Left ventricle myocardium inferior (tissue), 1 donor: ENCODE data around the gene SLC7A5. TPM values are rescaled to one million over a fixed set of nuclear protein-coding genes. Genes with fewer than 3 reads are reported as not detected.
A peak's percentile ranks its signal among the peaks of the same experiment; 100 is the strongest.
"Not testable (repeated sequence)": the region's sequence is repeated elsewhere in the genome, so short reads cannot be mapped to it uniquely, and the experiment has no call there.

Experiments used
- DNase-seq: peaks from one replicate; pipeline ENCODE4 v3.0.0-alpha.2; 2020
- H3K27ac ChIP-seq: fragments of 200-600 bp; replicated peaks from 2 replicates; pipeline ENCODE4 v1.8.0; 2021
- H3K27me3 ChIP-seq: fragments of 200-600 bp; 2 replicates; pipeline ENCODE4 v1.8.0; 2021; ENCODE audit warnings: low read depth
- H3K36me3 ChIP-seq: fragments of 200-600 bp; 2 replicates; pipeline ENCODE4 v1.8.0; 2021
- H3K4me1 ChIP-seq: fragments of 200-600 bp; 2 replicates; pipeline ENCODE4 v1.8.0; 2021
- H3K4me3 ChIP-seq: fragments of 200-600 bp; 2 replicates; pipeline ENCODE4 v1.8.0; 2021; ENCODE audit warnings: mild to moderate bottlenecking, moderate library complexity
- H3K9me3 ChIP-seq: fragments of 200-600 bp; replicated peaks from 2 replicates; pipeline ENCODE4 v1.8.0; 2021
- intact Hi-C: fragments of 100-400 bp; cut with micrococcal nuclease; formaldehyde crosslinking; loops from one replicate; pipeline ENCODE4 v1.11.0; 2022
- total RNA-seq: library from RNA; stranded (reverse); fragmentation: NEBNext Ultra II Directional; extraction: Animal tissue kit (Norgen Biotek cat#: 25700); gene quantifications from one replicate; pipeline ENCODE4 v1.2.1, GENCODE V29; 2021
- TF ChIP-seq, protein P1 (sequence below): fragments of 200-600 bp; IDR thresholded peaks from 2 replicates; pipeline ENCODE4 v1.8.0; 2021; ENCODE audit warnings: antibody characterized with exemption, mild to moderate bottlenecking, borderline replicate concordance
- donor health status: DM: no; HTN: yes; CAD: no; lungs with severe emphysema.

The SLC7A5 gene
- total RNA-seq, 1 donor from 2014 or later: 4.6 TPM

DNA sequence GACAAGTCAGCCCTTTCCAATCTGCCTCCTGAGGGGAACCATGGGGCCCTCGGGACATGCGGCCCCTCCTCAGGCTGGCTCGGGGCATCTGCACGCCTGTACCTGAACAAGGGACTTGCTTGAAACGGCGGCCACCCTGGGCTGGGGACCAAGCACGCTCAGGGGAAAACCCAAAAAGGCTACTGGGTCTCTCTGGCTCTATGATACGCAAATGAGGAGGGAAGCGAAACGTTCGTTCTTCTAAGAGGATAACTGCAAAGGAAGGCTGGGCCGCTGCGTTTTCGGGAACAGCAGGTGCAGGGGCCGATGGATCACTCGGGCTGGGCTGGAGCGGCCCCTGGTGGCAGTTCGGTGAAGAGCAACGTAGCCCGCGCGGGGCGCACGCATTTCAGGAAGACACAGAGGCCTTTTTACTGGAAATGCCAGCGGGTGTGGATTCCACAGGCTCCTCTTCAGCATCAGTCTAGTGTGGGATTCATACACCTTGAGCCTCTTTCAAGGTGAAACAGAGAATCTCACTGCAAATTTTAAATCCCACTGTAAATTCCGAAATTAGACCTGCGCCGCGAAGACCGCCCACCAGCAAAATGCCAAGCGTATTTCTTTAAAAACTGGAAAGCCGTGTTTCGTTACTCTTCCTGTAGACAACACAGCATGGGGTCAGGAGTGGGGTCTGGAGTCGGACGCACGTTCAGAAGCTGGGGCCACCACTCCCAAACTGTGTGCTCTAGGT is 40.1 kb upstream of the SLC7A5 start:
- H3K36me3 ChIP-seq, H3K9me3 ChIP-seq, intact Hi-C loops, H3K4me3 ChIP-seq, H3K27ac ChIP-seq: not testable (repeated sequence)
- TF ChIP-seq, protein P1, sequence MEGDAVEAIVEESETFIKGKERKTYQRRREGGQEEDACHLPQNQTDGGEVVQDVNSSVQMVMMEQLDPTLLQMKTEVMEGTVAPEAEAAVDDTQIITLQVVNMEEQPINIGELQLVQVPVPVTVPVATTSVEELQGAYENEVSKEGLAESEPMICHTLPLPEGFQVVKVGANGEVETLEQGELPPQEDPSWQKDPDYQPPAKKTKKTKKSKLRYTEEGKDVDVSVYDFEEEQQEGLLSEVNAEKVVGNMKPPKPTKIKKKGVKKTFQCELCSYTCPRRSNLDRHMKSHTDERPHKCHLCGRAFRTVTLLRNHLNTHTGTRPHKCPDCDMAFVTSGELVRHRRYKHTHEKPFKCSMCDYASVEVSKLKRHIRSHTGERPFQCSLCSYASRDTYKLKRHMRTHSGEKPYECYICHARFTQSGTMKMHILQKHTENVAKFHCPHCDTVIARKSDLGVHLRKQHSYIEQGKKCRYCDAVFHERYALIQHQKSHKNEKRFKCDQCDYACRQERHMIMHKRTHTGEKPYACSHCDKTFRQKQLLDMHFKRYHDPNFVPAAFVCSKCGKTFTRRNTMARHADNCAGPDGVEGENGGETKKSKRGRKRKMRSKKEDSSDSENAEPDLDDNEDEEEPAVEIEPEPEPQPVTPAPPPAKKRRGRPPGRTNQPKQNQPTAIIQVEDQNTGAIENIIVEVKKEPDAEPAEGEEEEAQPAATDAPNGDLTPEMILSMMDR: peak; percentile 90
- H3K4me1 ChIP-seq: peaks cover 14% of the 10 kb centered on the region
- peaks cover 33% of the 10 kb centered on the region for H3K27me3 ChIP-seq
- peak; percentile 72 for DNase-seq

DNA sequence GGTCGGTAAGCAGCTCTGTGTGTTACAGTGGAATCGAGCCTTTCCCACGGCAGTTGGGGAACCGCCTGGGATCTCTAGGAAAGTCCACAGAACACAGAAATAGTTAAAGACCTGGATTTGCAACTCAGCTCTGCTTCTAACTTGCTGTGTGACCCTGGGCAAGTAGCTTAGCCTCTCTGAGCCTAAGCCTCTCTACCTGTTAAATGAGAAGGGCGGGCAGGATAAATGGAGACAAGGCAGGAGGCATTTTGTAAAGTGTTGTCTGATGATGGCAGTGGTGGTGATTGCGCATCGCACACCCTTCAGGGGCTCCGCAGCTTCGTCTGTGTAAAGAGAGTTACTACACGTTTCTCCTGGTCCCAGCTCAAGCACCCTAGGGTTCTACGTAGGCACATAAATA is 38.8 kb upstream of the SLC7A5 start:
- H3K9me3 ChIP-seq, H3K4me3 ChIP-seq, intact Hi-C loops, H3K36me3 ChIP-seq, DNase-seq, H3K27ac ChIP-seq: not testable (repeated sequence)
- peaks cover 14% of the 10 kb centered on the region for H3K4me1 ChIP-seq
- H3K27me3 ChIP-seq: peaks cover 33% of the 10 kb centered on the region

DNA sequence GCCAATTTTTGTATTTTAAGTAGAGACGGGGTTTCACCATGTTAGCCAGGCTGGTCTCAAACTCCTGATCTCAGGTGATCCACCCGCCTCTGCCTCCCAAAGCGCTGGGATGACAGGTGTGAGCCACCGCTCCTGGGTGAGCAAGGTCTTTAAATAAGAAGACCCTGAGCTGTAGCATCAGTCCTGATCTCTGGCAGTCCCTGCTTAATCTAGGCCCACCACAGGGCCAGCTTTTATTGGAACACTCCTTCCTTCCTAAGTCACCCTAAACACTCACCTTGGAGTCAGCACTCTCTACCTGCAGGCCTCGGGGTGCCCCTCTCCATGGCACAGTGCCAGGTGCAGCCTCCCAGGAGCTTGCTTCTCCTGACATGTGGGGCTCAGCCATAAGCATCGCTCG is 36.2 kb upstream of the SLC7A5 start:
- H3K27me3 ChIP-seq: peaks cover 43% of the 10 kb centered on the region
- H3K27ac ChIP-seq, H3K36me3 ChIP-seq, H3K4me3 ChIP-seq, intact Hi-C loops, H3K4me1 ChIP-seq, DNase-seq, H3K9me3 ChIP-seq: not testable (repeated sequence)

DNA sequence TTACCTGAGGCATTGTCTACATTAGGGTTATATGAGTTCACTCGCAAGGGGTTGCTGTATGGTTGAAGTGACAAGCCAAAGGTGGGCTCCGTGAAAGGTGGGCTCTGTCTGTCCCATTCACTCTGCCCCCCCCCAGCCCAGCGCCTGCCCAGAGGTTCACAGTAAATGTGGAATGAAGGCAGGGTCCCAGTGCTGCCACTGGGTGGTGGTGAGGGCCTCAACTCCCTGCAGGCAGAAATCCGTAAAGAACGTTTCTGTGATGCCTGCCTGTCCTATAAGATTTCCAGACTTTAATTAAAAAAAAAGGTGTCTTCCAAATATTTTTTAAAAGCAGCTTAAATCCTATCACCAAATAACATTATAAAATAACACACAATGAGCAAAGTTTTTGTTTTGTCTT is 35.7 kb upstream of the SLC7A5 start:
- intact Hi-C loops, H3K36me3 ChIP-seq, DNase-seq, H3K4me1 ChIP-seq, H3K9me3 ChIP-seq, H3K4me3 ChIP-seq, H3K27ac ChIP-seq: not testable (repeated sequence)
- H3K27me3 ChIP-seq: peaks cover 48% of the 10 kb centered on the region

DNA sequence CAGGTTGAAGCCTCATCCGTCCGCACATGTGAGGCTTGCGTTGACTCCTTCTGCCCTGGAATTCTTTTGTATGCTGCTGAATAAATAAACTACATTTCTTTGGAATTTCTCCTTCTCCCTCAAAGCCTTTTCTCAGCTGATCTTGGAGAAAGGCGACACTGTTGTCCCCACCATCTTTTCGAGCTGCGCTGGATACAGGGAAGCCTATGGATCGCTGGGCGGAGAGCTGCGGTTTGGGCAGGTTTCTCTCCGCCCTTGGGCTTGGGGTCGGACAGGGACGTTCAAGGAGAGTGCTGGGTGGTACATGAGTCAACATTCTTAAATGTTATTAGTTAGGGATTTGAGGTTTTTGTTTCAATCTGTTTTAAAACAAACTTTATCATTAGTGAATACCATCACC is 31.2 kb upstream of the SLC7A5 start:
- H3K4me3 ChIP-seq, intact Hi-C loops, H3K4me1 ChIP-seq, H3K9me3 ChIP-seq, H3K36me3 ChIP-seq, H3K27ac ChIP-seq, DNase-seq: not testable (repeated sequence)
- peaks cover 23% of the 10 kb centered on the region for H3K27me3 ChIP-seq

DNA sequence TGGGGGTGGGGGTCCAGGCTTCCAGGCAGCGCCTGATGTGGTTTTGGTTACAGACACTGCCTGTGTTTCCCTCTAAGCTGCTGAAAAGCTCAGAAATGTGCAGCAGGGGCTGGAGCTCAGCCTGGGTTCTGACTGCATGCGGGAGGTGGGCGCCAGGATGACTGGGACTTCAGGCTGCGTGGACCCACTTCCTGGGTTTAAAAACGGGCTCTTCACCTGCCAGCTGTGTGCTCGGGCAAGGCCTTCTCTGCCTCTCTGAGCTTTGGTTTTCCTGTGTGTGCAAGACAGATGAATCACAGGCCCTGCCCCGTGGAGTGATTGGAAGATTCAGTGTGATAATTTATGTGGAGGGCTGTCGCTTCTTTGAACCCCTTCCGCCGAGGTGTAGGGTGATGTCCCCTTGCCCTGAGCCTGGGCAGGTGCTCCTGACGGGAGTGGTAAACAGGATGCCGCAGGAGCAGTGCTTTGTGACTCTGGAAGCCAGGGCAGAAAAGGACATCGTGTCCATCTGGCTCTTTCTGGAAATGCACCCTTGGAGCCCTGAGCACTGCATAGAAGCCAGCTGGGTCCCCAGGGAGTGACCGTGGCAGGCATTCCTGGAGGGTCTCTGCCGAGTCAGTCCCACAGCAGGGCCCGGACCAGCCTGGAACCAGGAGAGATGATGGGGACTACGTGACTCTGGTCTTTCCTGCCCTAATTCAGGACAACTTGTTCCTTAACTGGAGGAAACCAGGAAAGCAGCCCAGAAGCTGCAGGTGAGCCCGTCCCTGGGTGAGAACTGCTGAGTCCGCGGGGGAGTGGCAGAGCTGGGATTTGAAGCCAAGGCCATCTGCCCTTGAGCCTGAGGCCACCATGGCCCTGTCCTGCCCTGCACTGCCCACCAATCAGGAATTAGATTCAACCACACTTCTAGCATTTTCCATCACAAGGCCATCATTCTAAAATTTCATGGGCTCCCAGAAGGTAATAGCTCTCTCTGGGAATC is 28.5 kb upstream of the SLC7A5 start:
- peaks cover 23% of the 10 kb centered on the region for H3K27me3 ChIP-seq
- no peaks in the 10 kb centered on the region for H3K36me3 ChIP-seq
- H3K4me1 ChIP-seq: peaks cover 13% of the 10 kb centered on the region
- H3K27ac ChIP-seq: no peak overlapping the region
- no peaks in the 10 kb centered on the region for H3K9me3 ChIP-seq
- intact Hi-C loops: no loop called here
- TF ChIP-seq, protein P1: no peak
- H3K4me3 ChIP-seq: no peak overlapping the region
- DNase-seq: no peak

DNA sequence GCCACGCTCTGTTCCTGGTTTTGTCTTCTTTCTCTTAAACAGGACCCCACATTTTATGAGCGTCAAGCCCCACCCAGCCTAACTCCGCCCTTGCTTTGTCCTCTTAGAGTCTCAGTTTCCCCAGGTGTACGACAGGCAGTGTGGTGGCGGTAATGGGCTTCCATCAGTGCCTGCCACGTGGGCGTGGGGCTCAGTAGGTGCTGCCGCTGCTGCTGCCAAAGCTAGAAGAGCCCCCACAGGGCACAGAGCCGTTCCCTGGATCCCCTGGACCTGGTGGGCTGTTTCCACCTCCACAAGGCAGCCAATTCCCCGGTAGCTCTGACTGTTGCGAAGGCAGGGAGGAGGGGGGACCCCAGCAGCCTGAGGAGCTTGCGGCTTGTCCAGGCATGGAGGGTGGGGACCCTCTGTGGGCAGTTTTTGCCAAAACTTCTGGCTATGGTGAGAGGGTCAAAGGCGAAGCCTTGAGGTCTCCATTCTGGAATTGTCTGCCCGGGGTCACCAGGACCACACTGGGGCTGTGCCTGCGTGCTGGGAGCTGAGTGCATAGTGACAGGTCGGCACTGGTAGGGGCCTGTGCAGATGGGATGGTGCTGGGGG is 27.7 kb upstream of the SLC7A5 start:
- H3K27ac ChIP-seq, H3K4me3 ChIP-seq, H3K9me3 ChIP-seq, H3K36me3 ChIP-seq, DNase-seq, intact Hi-C loops: not testable (repeated sequence)
- Histone ChIP-seq H3K4me1 (peaks cover 13% of the 10 kb centered on the region), H3K27me3 (peaks cover 23% of the 10 kb centered on the region)

DNA sequence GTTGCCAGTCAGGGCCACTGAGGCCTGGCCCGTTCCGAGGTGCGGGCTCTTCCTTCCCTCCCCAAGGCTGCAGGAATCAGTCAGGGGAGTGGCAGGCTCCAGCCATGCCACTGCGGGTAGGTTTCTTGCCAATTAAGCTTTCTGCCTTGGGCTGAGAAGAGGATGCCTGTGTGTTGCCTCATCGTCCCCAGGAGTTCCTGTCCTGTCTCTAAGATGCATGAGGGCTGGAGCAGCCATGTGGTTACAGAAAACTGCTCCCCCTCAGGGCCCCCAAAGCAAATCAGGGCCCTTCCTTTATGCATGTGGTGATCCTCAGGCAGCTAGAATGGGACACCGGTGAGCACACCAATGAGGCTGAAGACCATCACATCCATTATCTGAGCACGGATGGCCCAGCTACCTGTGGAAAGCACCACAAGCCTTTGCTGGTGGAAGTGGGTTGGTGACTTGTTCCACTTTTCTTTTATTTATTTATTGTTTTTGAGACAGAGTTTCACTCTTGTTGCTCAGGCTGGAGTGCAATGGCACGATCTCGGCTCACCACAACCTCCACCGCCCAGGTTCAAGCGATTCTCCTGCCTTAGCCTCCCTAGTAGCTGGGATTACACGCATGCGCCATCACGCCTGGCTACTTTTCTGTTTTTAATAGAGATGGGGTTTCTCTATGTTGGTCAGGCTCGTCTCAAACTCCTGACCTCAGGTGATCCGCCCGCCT is 27.0 kb upstream of the SLC7A5 start:
- intact Hi-C loops, H3K27ac ChIP-seq, H3K9me3 ChIP-seq, DNase-seq, H3K4me3 ChIP-seq, H3K36me3 ChIP-seq: not testable (repeated sequence)
- H3K4me1 ChIP-seq: peaks cover 13% of the 10 kb centered on the region
- H3K27me3 ChIP-seq: peaks cover 21% of the 10 kb centered on the region
